ENCODE data around the gene ARHGEF19.

DNA sequence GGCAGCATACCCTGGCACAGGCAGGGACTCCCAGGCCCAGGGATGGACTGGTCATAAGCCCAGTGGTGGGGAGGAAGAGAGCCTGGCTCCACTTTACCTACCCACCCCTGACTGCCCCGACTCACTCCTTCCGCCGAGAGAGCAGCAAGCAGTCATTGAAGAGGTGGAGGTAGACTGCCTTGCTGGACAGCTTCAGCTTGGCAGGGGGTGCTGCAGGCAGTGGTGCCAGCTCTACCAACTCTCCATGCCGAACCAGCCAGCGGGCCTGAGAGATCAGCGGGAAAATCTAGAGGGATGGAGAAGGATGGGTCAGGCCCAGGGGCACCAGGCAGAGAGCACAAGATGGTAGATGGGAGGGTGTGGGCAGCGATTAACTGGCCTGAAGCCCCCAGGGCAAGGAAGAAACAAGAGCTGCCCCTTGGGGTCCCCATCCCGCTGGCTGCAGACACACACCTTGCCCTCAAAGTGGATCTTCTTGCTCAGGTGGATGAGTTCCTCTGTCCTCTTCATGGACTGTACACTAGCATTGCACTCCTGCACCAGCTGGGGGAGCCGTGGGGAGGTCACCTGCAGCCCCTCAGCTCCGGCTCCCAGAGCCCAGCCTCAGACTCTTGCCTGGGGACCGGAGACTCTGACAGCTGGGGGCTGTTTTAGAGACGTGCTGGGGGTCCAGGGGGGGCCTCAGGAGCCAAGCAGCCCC, 7.7 kb downstream of the ARHGEF19 start:
- TF ChIP-seq, protein P1, sequence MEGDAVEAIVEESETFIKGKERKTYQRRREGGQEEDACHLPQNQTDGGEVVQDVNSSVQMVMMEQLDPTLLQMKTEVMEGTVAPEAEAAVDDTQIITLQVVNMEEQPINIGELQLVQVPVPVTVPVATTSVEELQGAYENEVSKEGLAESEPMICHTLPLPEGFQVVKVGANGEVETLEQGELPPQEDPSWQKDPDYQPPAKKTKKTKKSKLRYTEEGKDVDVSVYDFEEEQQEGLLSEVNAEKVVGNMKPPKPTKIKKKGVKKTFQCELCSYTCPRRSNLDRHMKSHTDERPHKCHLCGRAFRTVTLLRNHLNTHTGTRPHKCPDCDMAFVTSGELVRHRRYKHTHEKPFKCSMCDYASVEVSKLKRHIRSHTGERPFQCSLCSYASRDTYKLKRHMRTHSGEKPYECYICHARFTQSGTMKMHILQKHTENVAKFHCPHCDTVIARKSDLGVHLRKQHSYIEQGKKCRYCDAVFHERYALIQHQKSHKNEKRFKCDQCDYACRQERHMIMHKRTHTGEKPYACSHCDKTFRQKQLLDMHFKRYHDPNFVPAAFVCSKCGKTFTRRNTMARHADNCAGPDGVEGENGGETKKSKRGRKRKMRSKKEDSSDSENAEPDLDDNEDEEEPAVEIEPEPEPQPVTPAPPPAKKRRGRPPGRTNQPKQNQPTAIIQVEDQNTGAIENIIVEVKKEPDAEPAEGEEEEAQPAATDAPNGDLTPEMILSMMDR (conservative IDR thresholded peaks at IDR 0.05) = peak; percentile 34; the same call in 1 of the 2 replicates
- TF ChIP-seq EZH2 (IDR thresholded peaks at IDR 0.05; ENCODE audit: low read depth) = no peak
